GM12878 (cell line): ENCODE data around the gene MMRN2. TPM values are rescaled to one million over a fixed set of nuclear protein-coding genes. Genes with fewer than 3 reads are reported as not detected.
A peak's percentile ranks its signal among the peaks of the same experiment; 100 is the strongest.

ENCODE experiments used
- ATAC-seq: fragments of 200-7000 bp; cut with Tn5 transposase; 3 replicates; pipeline ENCODE4 v1.9.1; 2020; ENCODE audit warnings: mild to moderate bottlenecking, moderate library complexity
- BruUV-seq: library from RNA; stranded (reverse); fragments of 400-500 nt; replicated peaks from 2 replicates; lab custom pipeline; 2021; lab: Mats Ljungman, UMichigan
- CTCF ChIA-PET: fragments of 300-600 bp; sonication (Branson Sonifier 250); formaldehyde crosslinking; extraction: SDS; loops from one replicate; lab custom pipeline; 2021; ENCODE audit warnings: inconsistent platforms; lab: Yijun Ruan, JAX
- POLR2A ChIA-PET: fragments of 350-600 bp; formaldehyde crosslinking; extraction: SDS; loops from one replicate; lab custom pipeline; 2021; ENCODE audit warnings: inconsistent platforms; lab: Charles Lee
- RAD21 ChIA-PET: fragments of 300-600 bp; sonication (Branson Sonifier 250); formaldehyde crosslinking; loops from one replicate; lab custom pipeline; 2023; ENCODE audit warnings: antibody characterized with exemption; ENCODE audit not compliant: unreplicated experiment; lab: Charles Lee
- SMC1A ChIA-PET: fragments of 300-600 bp; sonication (Branson Sonifier 250); formaldehyde crosslinking; loops from one replicate; lab custom pipeline; 2023; ENCODE audit not compliant: unreplicated experiment, uncharacterized antibody; lab: Charles Lee
- DNase-seq: peaks from one replicate; pipeline ENCODE4 v3.0.0-alpha.2; 2011; ENCODE audit warnings: low read depth, low spot score
- FAIRE-seq: peaks from 3 replicates; lab custom pipeline; 2011; peaks lifted over from hg19 to GRCh38; lab: Jason Lieb, UNC
- H2AFZ ChIP-seq: 2 replicates; pipeline ENCODE4 v1.6.0; 2011; ENCODE audit warnings: low read depth, low read length, control low read depth; ENCODE audit not compliant: control insufficient read depth
- H3K27ac ChIP-seq: 2 replicates; pipeline ENCODE4 v1.5.1; 2011; ENCODE audit warnings: control low read depth; ENCODE audit not compliant: control insufficient read depth, insufficient read depth
- H3K27me3 ChIP-seq, 2 experiments: replicated peaks in 1 of 2; 2 replicates each; pipeline versions ENCODE4 v1.6.0 to v1.6.1; 2011; ENCODE audit warnings: low read length in 1 of 2; ENCODE audit not compliant: control insufficient read depth in 2 of 2, insufficient read depth in 2 of 2
- H3K36me3 ChIP-seq, 2 experiments: 2 replicates each; pipeline ENCODE4 v1.5.1; 2011; ENCODE audit warnings: low read length in 1 of 2; ENCODE audit not compliant: control insufficient read depth in 2 of 2, insufficient read depth in 2 of 2
- H3K4me1 ChIP-seq: 2 replicates; pipeline ENCODE4 v1.6.1; 2011; ENCODE audit warnings: mild to moderate bottlenecking, low read length, moderate library complexity, mixed read lengths; ENCODE audit not compliant: control insufficient read depth, insufficient read depth
- H3K4me2 ChIP-seq: 2 replicates; pipeline ENCODE4 v1.6.0; 2011; ENCODE audit warnings: control low read depth; ENCODE audit not compliant: control insufficient read depth, insufficient read depth
- H3K4me3 ChIP-seq: fragments of 200-600 bp; sonication (generic); 2 replicates; pipeline ENCODE4 v1.5.1; 2016
- H3K79me2 ChIP-seq: 2 replicates; pipeline ENCODE4 v1.6.0; 2011; ENCODE audit warnings: low read length; ENCODE audit not compliant: control insufficient read depth, insufficient read depth
- H3K9ac ChIP-seq: 2 replicates; pipeline ENCODE4 v1.8.0; 2011; ENCODE audit warnings: low read length, control low read depth, mixed read lengths; ENCODE audit not compliant: control insufficient read depth, insufficient read depth
- H3K9me3 ChIP-seq: replicated peaks from 3 replicates; pipeline ENCODE4 v1.5.1; 2011; ENCODE audit warnings: mild to moderate bottlenecking, low read length; ENCODE audit not compliant: control insufficient read depth, insufficient read depth
- H4K20me1 ChIP-seq: 2 replicates; pipeline ENCODE4 v1.6.0; 2011; ENCODE audit not compliant: control insufficient read depth, insufficient read depth
- EP300 ChIP-seq, 2 experiments: fragments of 150-350 bp in 1 of 2; IDR thresholded peaks; 2 replicates each; pipeline ENCODE4 v1.6.1; 2011 to 2012; ENCODE audit warnings: low read depth in 2 of 2, low read length in 2 of 2, borderline replicate concordance in 1 of 2, improper control_type of control experiment in 1 of 2, inconsistent platforms in 1 of 2; ENCODE audit not compliant: control insufficient read depth in 1 of 2
- IKZF2 ChIP-seq, 2 experiments: fragments of 450-650 bp; IDR thresholded peaks; 2 replicates each; pipeline ENCODE4 v1.6.1; 2017; ENCODE audit warnings: mild to moderate bottlenecking in 2 of 2, moderate library complexity in 2 of 2
- NBN ChIP-seq: fragments of 450-650 bp; IDR thresholded peaks from 2 replicates; pipeline ENCODE4 v1.6.1; 2016
- POLR2A ChIP-seq: IDR thresholded peaks from 2 replicates; pipeline ENCODE4 v1.6.1; 2011; ENCODE audit warnings: low read depth, mild to moderate bottlenecking, low read length
- POLR2AphosphoS5 ChIP-seq: IDR thresholded peaks from 2 replicates; pipeline ENCODE4 v1.6.1; 2011; ENCODE audit warnings: mild to moderate bottlenecking, low read length, inconsistent platforms
- RBBP5 ChIP-seq: fragments of 200-600 bp; sonication (generic); conservative IDR thresholded peaks from 2 replicates; pipeline ENCODE4 v1.6.1; 2016
- SMAD1 ChIP-seq: fragments of 450-650 bp; IDR thresholded peaks from 2 replicates; pipeline ENCODE4 v1.6.1; 2018; ENCODE audit warnings: mild to moderate bottlenecking, low read depth; ENCODE audit not compliant: partially characterized antibody
- TAF1 ChIP-seq: IDR thresholded peaks from 2 replicates; pipeline ENCODE4 v1.6.1; 2011; ENCODE audit warnings: mild to moderate bottlenecking, low read depth, low read length, borderline replicate concordance
- ZNF592 ChIP-seq: fragments of 450-650 bp; IDR thresholded peaks from 2 replicates; pipeline ENCODE4 v1.6.1; 2017; ENCODE audit warnings: mild to moderate bottlenecking, moderate library complexity
- WGBS: methylation state at CpG from one replicate; pipeline ENCODE4 v1.1.6; 2016; ENCODE audit warnings: low lambda C conversion rate; ENCODE audit not compliant: insufficient replicate concordance, insufficient coverage; ENCODE audit errors: missing lambda C conversion rate; 5-methylcytosine and 5-hydroxymethylcytosine counted together
- in situ Hi-C: fragments of 300-500 bp; cut with MboI; formaldehyde crosslinking; loops from 9 replicates; pipeline ENCODE4 v1.14.3; 2018; ENCODE audit warnings: mixed read lengths
- intact Hi-C: fragments of 100-400 bp; cut with micrococcal nuclease; formaldehyde crosslinking; loops from one replicate; pipeline ENCODE4 v1.14.2; 2022; ENCODE audit not compliant: unreplicated experiment
- polyA plus RNA-seq, 11 experiments: library from polyadenylated mRNA; depleted of rRNA in 4 of 11; unstranded in 6 of 11; stranded (reverse) in 5 of 11; fragments of >200 nt; fragmentation: Nextera tagmentation in 4 of 11; fragmentation: Illumina TruSeq in 1 of 11; extraction: Ambion mirVana in 4 of 11; extraction: Trizol in 1 of 11; gene quantifications; 1 replicate in 1 of 11; 2 replicates in 10 of 11; pipeline versions ENCODE4 v1.2.1 to v1.2.3, GENCODE V29; 2011 to 2016; ENCODE audit warnings: inconsistent platforms in 2 of 11, missing spikeins in 2 of 11, low read depth in 1 of 11
- total RNA-seq, 4 experiments: library from RNA; depleted of rRNA in 3 of 4; stranded (reverse); fragments of >200 nt in 3 of 4; fragmentation: Illumina TruSeq in 1 of 4; extraction: Trizol in 1 of 4; gene quantifications; 2 replicates each; pipeline versions ENCODE4 v1.2.1 to v1.2.3, GENCODE V29; 2013 to 2021

MMRN2 gene
- total and polyA plus RNA-seq, 10 of the 15 experiments (the other 5 are each of a cell fraction or from before 2014, with no cell fraction given), result 0.09 to 1.0 (median 0.54) TPM; not detected in 3

GRCh38 chr10:86970982-86971231, 13.5 kb upstream of the MMRN2 start:
- DNase-seq (no peak), ATAC-seq (no peak), FAIRE-seq (no peak)
- Histone ChIP-seq H3K4me2 (peak overlapping the region; percentile 100), H3K36me3 (no peaks in the 10 kb centered on the region), H3K4me1 (peaks cover 37% of the 10 kb centered on the region), H3K27ac (peak overlapping the region; percentile 38), H2AFZ (peak overlapping the region; percentile 87), H4K20me1 (no peaks in the 10 kb centered on the region), H3K9me3 (no peaks in the 10 kb centered on the region), H3K4me3 (peak overlapping the region; percentile 96), H3K9ac (peak overlapping the region; percentile 84), H3K27me3 (peaks cover 0 to 2% of the 10 kb centered on the region in 2 experiments; a peak in 1 of 4 replicates), H3K79me2 (no peaks in the 10 kb centered on the region)
- intact Hi-C loops (no loop called here), in situ Hi-C loops (no loop called here)
- BruUV-seq, result no TSS peak
- CTCF ChIA-PET, result interaction anchor here (0.6 to 1.6 kb wide), 6 partner anchors 9 to 122 kb away, joined by 3 to 6 read pairs (median 4); no protein-coding TSS in a partner anchor
- POLR2A ChIA-PET, result interaction anchor here (0.6 to 1.9 kb wide), 6 partner anchors 11 to 260 kb away, joined by 3 to 9 read pairs (median 3); partner anchors contain the start of genes GLUD1 and SHLD2
- SMC1A ChIA-PET, result interaction anchor here (0.8 to 0.9 kb wide), 2 partner anchors 107 to 125 kb away, joined by 3 read pairs; no protein-coding TSS in a partner anchor
- RAD21 ChIA-PET, result interaction anchor here (0.8 to 1.9 kb wide), 5 partner anchors 10 to 122 kb away, joined by 3 to 6 read pairs (median 4); no protein-coding TSS in a partner anchor
- 1% methylated on average over 18 of the region's 20 CpGs for WGBS
- peak; percentile 59; the same call in 1 of the 2 replicates for TF ChIP-seq TAF1
- TF ChIP-seq IKZF2 (IDR thresholded peaks at IDR 0.05), result peak in 1 of 2 experiments; percentile 35; a peak in 2 of 4 replicates
- no peak for TF ChIP-seq RBBP5
- peak; percentile 90 for TF ChIP-seq POLR2A
- peak; percentile 73; the same call in 1 of the 2 replicates for TF ChIP-seq POLR2AphosphoS5
- peak; percentile 31 for TF ChIP-seq SMAD1
- TF ChIP-seq ZNF592, result no peak
- TF ChIP-seq EP300 (IDR thresholded peaks at IDR 0.05; ENCODE audit: borderline replicate concordance in 1 of 2, control insufficient read depth in 1 of 2, low read depth in 2 of 2, low read length in 2 of 2), result peak in 1 of 2 experiments; percentile 24; a peak in 1 of 4 replicates
- 0 out of 2 replicates have a peak, but pooled peaks have one; percentile 53 for TF ChIP-seq NBN
